HG03521 (cell line): ENCODE data around the gene FASTKD3.

Experiments used
- ATAC-seq: cut with Tn5 transposase; IDR thresholded peaks from one replicate; pipeline ENCODE4 v1.9.1; 2021; ENCODE audit warnings: mild to moderate bottlenecking, moderate library complexity; ENCODE audit not compliant: unreplicated experiment

Gene FASTKD3

GRCh38 chr5:7881091-7881490 is 12.3 kb upstream of the FASTKD3 start:
- ATAC-seq = no peak

DNA sequence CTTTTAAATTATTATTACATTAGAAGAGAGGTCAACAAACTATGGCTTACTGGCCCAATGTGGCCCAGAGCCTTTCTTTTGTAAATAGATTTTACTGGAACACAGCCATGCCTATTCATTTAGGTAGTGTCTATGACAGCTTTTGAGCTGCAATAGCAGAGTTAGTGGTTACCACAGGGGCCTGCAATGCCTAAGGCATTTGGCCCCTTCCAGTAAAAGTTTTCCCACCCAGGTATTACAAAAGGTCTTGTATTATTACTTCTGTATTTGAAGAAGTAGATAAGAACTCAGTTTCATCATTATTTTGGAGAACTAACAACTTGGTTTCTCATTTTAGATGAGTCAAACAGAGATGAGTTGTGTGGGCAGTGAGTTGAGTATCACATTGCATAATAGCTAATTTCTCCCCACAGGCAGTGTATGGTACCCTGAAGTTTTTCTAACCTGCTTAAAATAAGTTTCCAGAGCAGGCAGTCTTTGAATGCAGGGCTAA is 9.6 kb upstream of the FASTKD3 start:
- ATAC-seq = peak; percentile 87

DNA sequence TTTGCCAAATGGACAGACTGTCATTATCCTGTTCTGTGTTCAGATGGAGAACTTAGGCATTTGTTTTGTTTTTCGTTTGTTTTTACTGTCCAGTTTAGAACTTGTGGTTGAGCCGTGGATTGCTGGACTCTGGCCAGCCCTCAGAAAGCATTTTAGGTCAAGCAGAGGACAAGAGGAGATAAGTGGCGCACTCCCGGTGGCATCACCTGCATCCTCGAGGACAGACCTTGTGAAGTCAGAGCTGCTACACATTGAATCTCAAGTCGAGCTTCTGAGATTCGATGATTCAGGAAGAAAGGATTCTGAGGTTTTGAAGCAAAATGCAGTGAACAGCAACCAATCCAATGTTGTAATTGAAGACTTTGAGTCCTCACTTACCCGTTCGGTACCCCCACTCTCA is 9.0 kb upstream of the FASTKD3 start:
- no peak for ATAC-seq

DNA sequence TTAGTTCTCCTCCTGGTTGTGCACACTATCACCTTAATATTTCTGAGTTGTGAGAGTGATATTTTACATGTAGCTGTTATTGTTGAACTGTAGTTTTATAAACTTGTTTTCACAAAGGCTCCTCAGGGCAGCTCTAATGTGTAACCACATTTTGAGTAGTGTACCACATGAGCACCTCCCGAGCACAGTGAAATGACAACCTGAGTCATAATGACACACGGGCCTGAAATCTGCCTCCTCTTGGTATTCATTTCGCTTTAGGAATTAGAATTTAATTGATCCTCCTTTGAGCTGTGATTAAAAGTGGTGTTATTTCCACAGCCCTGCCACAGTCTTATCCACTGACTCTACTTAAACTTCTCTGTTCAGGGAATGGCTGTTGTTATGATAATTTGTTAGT is 8.0 kb upstream of the FASTKD3 start:
- ATAC-seq = peak; percentile 60

DNA sequence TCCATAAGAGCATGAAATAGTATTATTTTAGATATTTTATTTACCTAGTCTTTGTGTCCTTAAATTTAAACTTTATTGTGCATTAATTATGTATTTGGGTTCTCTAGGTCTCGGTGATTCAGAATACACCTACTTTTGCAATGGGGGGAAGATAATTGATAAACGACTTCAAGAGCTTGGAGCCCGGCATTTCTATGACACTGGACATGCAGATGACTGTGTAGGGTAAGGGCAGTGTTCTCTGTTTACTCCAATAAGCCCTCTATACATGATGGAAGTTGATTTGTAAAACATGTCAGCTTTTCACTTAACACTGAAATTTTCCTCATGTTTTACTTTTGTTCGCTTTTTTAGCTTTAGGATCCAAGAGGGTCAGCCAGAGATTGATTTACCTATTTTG is 6.3 kb upstream of the FASTKD3 start:
- ATAC-seq = no peak

- ATAC-seq = no peak
Observed at GRCh38 chr5:7874639-7875038, 5.8 kb upstream of the FASTKD3 start.

DNA sequence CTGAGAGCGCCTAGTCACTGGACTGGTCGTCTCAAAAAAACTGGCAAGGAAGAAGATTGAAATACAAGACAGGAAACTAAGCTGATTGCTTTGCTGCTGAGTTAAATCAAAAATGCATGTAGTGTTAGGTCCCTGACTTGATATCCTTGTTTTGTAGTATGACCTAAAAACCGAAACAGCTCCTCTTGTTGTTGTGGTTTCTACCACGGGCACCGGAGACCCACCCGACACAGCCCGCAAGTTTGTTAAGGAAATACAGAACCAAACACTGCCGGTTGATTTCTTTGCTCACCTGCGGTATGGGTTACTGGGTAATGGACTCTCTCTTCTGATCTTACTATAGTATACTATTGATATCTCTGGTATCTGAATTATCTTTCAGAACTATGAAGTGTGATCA is 4.4 kb upstream of the FASTKD3 start:
- ATAC-seq = no peak

DNA sequence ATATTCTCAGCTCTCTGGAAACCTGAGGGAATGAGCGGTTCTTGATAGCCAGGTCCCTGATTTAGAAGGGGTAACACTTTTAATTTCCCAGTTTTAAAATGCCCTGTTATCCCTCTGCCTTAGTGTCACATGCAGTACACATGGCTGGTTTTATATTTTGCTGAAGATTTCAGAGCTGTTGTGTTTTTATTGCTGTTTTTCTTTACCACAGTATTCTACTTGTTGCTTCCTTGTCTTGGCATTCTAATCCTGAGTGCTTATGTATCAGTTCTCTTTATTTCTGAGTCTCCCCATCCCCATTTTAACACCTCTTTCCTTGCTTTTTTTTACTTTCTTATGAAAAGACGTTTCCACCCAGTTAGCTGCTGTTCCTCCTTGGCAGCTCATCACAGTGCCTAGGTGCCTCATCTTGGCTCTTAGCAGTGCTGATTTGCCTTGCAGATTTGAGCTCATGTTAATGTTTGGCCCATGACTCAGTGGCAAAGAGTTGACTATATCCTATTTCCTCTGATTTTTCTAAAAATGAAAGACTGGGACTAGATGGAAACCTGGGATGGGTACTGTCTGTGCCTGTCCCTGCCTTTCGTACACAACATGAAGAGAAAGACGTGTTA is 3.8 kb upstream of the FASTKD3 start:
- ATAC-seq = no peak

- ATAC-seq = peak; percentile 18
Observed at GRCh38 chr5:7871653-7872052, 2.8 kb upstream of the FASTKD3 start.

GRCh38 chr5:7869474-7870136 is 774 bp upstream of the FASTKD3 start:
- ATAC-seq = peak; percentile 20

- no peak for ATAC-seq
Observed at GRCh38 chr5:7868427-7868772, 431 bp downstream of the FASTKD3 start.

DNA sequence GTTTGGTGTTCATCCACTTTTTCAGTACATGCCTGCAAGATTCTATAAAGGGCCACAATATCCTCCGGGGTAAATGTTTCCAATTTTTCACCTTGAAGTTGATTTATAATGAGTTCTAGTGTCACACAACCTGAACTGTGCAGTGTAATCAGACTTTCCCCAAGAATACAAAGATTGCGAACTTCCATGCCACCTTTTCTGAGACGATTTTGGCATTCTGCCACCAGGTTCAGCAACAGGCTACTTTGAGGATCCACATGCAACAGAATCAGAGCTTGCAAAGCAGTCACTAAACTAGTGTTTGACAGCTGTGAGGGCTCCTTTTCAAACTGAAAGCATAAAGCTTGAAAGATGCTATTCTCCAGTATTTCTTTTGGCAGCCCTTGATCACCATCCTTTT is 1.6 kb downstream of the FASTKD3 start:
- ATAC-seq = no peak

- ATAC-seq = no peak
Observed at GRCh38 chr5:7866196-7866595, 2.6 kb downstream of the FASTKD3 start.

DNA sequence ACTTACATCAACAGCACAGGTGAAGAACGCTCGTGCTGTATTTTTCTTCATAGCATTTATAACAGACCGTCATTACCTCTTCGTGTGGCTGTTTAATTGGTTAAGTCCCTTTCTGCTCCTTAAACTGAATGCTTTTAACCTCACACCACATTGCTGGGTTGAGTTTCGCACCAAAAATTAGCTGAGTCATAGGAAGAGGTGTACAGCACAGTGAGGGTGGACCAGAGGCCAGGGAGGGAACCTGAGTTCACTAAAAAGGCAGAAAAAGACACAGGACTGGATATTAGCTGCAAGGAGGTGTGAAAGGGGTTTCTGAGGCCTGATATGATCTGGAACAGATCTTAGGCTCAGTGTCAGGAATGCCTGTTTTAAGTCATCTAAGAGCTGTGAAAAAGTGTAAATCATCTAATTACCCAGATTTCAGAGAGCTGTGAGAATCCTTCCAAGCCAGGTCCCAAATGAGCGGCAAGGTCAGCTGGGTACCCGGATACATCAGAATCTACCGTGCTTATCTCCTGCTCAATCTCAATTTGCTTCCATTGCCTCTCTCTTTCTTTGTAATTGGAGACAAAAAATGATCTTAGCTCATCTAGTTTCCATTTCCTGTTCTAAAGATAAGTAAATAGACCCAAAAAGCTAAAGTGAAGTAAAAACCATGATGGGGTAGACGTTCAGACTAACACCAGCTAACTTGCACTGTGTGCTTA is 10.8 kb downstream of the FASTKD3 start:
- no peak for ATAC-seq

GRCh38 chr5:7857361-7857760 is 11.5 kb downstream of the FASTKD3 start:
- no peak for ATAC-seq

DNA sequence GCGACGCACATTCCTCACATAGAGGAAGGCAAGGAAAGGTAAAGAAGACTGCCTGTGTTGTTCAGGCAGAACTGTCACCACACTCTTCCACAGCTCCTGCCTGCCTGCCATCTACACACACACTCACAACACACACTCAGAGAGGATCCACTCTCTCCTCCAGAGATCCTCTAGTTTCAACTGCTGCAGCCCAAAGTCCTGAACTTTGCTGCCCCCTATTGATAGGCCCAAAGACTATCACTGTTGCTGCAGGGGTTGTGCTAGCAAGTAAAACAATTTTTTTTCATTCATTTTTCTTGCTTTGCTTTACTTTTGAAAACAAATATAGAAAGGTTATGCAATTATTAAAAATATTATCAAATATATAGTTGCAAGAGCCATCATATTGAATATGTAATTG is 12.0 kb downstream of the FASTKD3 start:
- peak; percentile 44 for ATAC-seq

DNA sequence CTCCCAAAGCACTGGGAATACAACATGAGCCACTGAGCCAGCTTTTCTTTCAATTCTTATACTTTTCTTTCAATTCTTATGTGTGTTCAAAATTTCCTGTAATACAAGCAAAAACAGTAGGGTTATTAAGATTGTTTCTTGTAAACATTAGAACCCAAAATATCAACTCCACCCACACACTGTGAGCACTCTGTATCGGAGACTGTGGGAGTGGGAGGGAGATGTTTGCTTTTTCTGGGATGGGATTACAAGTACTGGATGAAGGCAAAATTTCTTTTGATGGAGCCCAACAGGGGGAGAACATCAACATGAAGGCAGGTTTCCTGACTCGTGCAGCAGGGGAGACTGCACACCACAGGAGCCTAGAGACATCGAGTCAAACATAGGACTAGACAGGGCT is 13.2 kb downstream of the FASTKD3 start:
- no peak for ATAC-seq

- ATAC-seq = no peak
Observed at GRCh38 chr5:7852988-7853387, 15.8 kb downstream of the FASTKD3 start.

DNA sequence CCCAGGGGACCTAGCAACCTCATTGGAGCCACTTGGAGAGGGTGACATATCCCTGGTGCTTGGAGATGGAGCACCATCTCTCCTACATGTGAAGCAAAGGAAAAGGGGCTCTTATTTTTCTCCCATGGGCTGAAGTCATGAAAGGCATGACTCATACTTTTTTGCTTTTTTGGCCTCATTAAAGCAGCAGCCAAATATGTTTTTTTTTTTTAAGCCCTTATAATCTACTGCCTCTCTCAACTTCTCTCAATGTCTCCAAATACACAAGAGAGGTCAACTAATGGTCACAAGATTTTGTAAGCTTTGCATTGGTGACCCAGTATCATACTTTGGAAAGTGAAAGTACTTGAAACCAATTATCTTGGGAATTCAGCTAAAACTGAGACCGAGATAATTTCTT is 16.3 kb downstream of the FASTKD3 start:
- ATAC-seq = no peak

- ATAC-seq = no peak
Observed at GRCh38 chr5:7851617-7852289, 17.1 kb downstream of the FASTKD3 start.

DNA sequence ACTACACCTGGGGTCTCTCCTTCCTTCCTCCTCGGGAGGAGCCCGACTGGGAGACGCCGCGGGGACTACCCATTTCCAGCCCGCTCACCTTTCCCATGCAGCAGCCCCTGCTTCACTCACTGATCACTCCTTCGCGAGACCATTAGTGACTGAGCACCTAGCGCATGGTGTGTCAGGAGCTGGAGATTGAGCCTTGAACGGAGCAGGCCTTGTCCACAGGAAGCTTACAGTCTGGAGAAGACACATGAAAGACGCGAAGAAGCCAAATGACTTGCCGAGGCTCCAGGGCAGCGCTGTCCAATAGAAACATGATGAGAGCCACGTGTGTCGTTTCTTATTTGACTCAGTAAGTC is 17.6 kb downstream of the FASTKD3 start:
- ATAC-seq = no peak
